Keratinocyte (primary cell): ENCODE data around the gene TNNT3. TPM values are rescaled to one million over a fixed set of nuclear protein-coding genes. Genes with fewer than 3 reads are reported as not detected.

ENCODE experiments used
- DNase-seq: peaks from one replicate; pipeline ENCODE4 v3.0.0-alpha.2; 2011; ENCODE audit warnings: low read depth, missing footprints, low spot score
- FAIRE-seq: peaks from 2 replicates; lab custom pipeline; 2011; peaks lifted over from hg19 to GRCh38; lab: Jason Lieb, UNC
- H2AFZ ChIP-seq: 2 replicates; pipeline ENCODE4 v1.6.0; 2012; ENCODE audit warnings: low read length, control low read depth, inconsistent platforms; ENCODE audit not compliant: control insufficient read depth
- H3K27ac ChIP-seq: 2 replicates; pipeline ENCODE4 v1.5.1; 2011; ENCODE audit warnings: low read length; ENCODE audit not compliant: control insufficient read depth, insufficient read depth
- H3K27me3 ChIP-seq: 3 replicates; pipeline ENCODE4 v1.6.0; 2011; ENCODE audit warnings: low read length; ENCODE audit not compliant: control insufficient read depth, insufficient read depth; ENCODE audit errors: extremely low read depth
- H3K36me3 ChIP-seq, 2 experiments: 2 replicates in 1 of 2; 3 replicates in 1 of 2; pipeline ENCODE4 v1.5.1; 2011; ENCODE audit warnings: low read length in 2 of 2, mild to moderate bottlenecking in 1 of 2; ENCODE audit not compliant: control insufficient read depth in 2 of 2, insufficient read depth in 2 of 2; ENCODE audit errors: extremely low read depth in 1 of 2
- H3K4me1 ChIP-seq: 3 replicates; pipeline ENCODE4 v1.5.1; 2011; ENCODE audit warnings: low read length; ENCODE audit not compliant: control insufficient read depth, insufficient read depth; ENCODE audit errors: extremely low read depth
- H3K4me2 ChIP-seq: 3 replicates; pipeline ENCODE4 v1.6.0; 2011; ENCODE audit warnings: low read depth, low read length; ENCODE audit not compliant: control insufficient read depth, insufficient read depth; ENCODE audit errors: extremely low read depth
- H3K4me3 ChIP-seq, 3 experiments: fragments of 200-600 bp in 1 of 3; sonication (generic) in 1 of 3; 2 replicates in 2 of 3; 3 replicates in 1 of 3; pipeline ENCODE4 v1.5.1; 2011 to 2016; ENCODE audit warnings: low read length in 3 of 3, mild to moderate bottlenecking in 3 of 3, control low read depth in 2 of 3, inconsistent platforms in 1 of 3, low read depth in 1 of 3, mixed read lengths in 1 of 3, mixed run types in 1 of 3, moderate library complexity in 1 of 3; ENCODE audit not compliant: control insufficient read depth in 2 of 3, insufficient read depth in 2 of 3; ENCODE audit errors: extremely low read depth in 1 of 3
- H3K79me2 ChIP-seq: 2 replicates; pipeline ENCODE4 v1.6.0; 2012; ENCODE audit warnings: low read length; ENCODE audit not compliant: control insufficient read depth, insufficient read depth
- H3K9ac ChIP-seq: 3 replicates; pipeline ENCODE4 v1.6.0; 2011; ENCODE audit warnings: low read length; ENCODE audit not compliant: control insufficient read depth, insufficient read depth; ENCODE audit errors: extremely low read depth
- H3K9me1 ChIP-seq: 3 replicates; pipeline ENCODE4 v1.6.0; 2011; ENCODE audit warnings: low read length; ENCODE audit not compliant: control insufficient read depth, insufficient read depth; ENCODE audit errors: extremely low read depth
- H3K9me3 ChIP-seq: 2 replicates; pipeline ENCODE4 v1.5.1; 2012; ENCODE audit warnings: low read depth, low read length; ENCODE audit not compliant: control insufficient read depth
- H4K20me1 ChIP-seq: 3 replicates; pipeline ENCODE4 v1.6.0; 2011; ENCODE audit warnings: low read length; ENCODE audit not compliant: control insufficient read depth, insufficient read depth; ENCODE audit errors: extremely low read depth
- EZH2 ChIP-seq: IDR thresholded peaks from one replicate; pipeline ENCODE4 v1.6.1; 2012; ENCODE audit warnings: inconsistent platforms, mild to moderate bottlenecking, low read length, moderate library complexity
- dilution Hi-C: fragments of 300-500 bp; cut with MboI; formaldehyde crosslinking; loops from one replicate; pipeline ENCODE4 v1.7.0; 2020; ENCODE audit warnings: low sequenced_read_pairs; ENCODE audit not compliant: extremely low pct_ligation_motif_present
- polyA plus RNA-seq, 5 experiments: library from polyadenylated mRNA; depleted of rRNA in 3 of 5; stranded (reverse) in 3 of 5; stranded (forward) in 1 of 5; unstranded in 1 of 5; fragments of >200 nt; gene quantifications; 1 replicate in 1 of 5; 2 replicates in 3 of 5; 3 replicates in 1 of 5; pipeline versions ENCODE4 v1.2.1 to v1.2.3, GENCODE V29; 2011 to 2012; ENCODE audit warnings: missing spikeins in 2 of 5, low read depth in 1 of 5, low replicate concordance in 1 of 5
- TF ChIP-seq, protein P1 (sequence below), 3 experiments: IDR thresholded peaks in 1 of 3; conservative IDR thresholded peaks in 1 of 3; optimal IDR thresholded peaks in 1 of 3; 2 replicates in 2 of 3; 3 replicates in 1 of 3; pipeline versions ENCODE3 to v1.5.1; 2011; ENCODE audit warnings: low read length in 3 of 3, mild to moderate bottlenecking in 3 of 3, moderate library complexity in 2 of 3, control low read depth in 1 of 3, inconsistent platforms in 1 of 3; ENCODE audit not compliant: insufficient read depth in 2 of 3; ENCODE audit errors: extremely low read depth in 1 of 3

TNNT3 gene
- polyA plus RNA-seq, 1 donor (not counting 4 experiments of a cell fraction or from before 2014, with no cell fraction given): 0.09 TPM

DNA sequence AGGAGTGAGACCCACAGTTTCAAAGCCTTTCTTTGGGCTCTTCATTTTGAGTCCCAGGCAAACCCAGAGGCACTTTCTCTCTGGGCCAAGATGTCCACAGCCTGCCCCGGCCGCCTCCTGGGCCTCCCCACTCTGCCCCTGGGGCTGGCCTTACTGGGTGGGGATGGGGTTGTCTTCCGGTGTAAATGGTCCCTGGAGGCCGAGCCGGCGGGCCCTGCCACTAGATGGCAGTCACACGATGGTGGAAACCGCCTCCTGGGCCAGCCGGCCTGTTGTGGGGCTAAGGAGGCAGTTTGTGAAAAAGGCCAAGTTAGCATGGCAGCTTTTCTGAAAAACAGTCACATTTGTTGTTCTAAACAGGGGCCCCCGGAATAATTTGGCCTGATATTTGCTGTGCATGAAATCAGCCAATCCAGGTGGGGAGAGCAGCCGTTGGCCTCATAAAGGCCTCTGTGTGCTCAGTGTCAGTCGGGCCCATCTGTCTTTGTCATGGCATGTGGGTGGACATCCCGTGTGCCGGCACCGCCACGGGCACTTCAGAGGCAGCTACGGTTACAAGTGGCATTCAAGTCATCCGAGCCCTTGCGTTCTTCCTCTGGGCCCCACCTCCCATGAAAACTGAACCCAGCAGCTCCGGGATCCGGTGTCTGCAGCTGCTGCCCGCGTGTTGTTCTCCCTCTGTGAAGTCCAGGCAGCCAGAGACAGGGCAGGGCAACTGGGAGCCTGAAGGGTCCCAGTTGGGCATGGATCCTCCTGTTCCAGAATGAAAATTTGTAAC is 34.2 kb downstream of the TNNT3 start:
- Histone ChIP-seq H2AFZ (no peak overlapping the region), H3K27me3 (no peaks in the 10 kb centered on the region), H3K9me3 (no peaks in the 10 kb centered on the region), H3K9me1 (no peaks in the 10 kb centered on the region), H3K27ac (no peak overlapping the region), H3K9ac (no peak overlapping the region), H3K79me2 (no peaks in the 10 kb centered on the region), H3K4me1 (no peaks in the 10 kb centered on the region), H3K4me2 (no peak overlapping the region), H4K20me1 (no peaks in the 10 kb centered on the region), H3K4me3 (no peak overlapping the region), H3K36me3 (no peaks in the 10 kb centered on the region)
- dilution Hi-C loops: no loop called here
- no peak for DNase-seq
- TF ChIP-seq, protein P1, sequence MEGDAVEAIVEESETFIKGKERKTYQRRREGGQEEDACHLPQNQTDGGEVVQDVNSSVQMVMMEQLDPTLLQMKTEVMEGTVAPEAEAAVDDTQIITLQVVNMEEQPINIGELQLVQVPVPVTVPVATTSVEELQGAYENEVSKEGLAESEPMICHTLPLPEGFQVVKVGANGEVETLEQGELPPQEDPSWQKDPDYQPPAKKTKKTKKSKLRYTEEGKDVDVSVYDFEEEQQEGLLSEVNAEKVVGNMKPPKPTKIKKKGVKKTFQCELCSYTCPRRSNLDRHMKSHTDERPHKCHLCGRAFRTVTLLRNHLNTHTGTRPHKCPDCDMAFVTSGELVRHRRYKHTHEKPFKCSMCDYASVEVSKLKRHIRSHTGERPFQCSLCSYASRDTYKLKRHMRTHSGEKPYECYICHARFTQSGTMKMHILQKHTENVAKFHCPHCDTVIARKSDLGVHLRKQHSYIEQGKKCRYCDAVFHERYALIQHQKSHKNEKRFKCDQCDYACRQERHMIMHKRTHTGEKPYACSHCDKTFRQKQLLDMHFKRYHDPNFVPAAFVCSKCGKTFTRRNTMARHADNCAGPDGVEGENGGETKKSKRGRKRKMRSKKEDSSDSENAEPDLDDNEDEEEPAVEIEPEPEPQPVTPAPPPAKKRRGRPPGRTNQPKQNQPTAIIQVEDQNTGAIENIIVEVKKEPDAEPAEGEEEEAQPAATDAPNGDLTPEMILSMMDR (optimal IDR thresholded peaks at IDR 0.05 in 1 of 3, IDR thresholded peaks at IDR 0.05 in 1 of 3, conservative IDR thresholded peaks at IDR 0.05 in 1 of 3; ENCODE audit: extremely low read depth in 1 of 3, insufficient read depth in 2 of 3, low read length in 3 of 3): no peak
- TF ChIP-seq EZH2: no peak
- FAIRE-seq: no peak

GRCh38 chr11:1958367-1958766 is 38.9 kb downstream of the TNNT3 start:
- dilution Hi-C loops: no loop called here
- no peaks in the 10 kb centered on the region for H3K9me1 ChIP-seq
- no peak overlapping the region for H3K4me2 ChIP-seq
- no peaks in the 10 kb centered on the region for H3K9me3 ChIP-seq
- H4K20me1 ChIP-seq: no peaks in the 10 kb centered on the region
- H3K36me3 ChIP-seq: no peaks in the 10 kb centered on the region
- no peaks in the 10 kb centered on the region for H3K4me1 ChIP-seq
- H3K79me2 ChIP-seq: no peaks in the 10 kb centered on the region
- no peak overlapping the region for H3K9ac ChIP-seq
- FAIRE-seq: no peak
- H2AFZ ChIP-seq: no peak overlapping the region
- H3K4me3 ChIP-seq: no peak overlapping the region
- no peak for DNase-seq
- TF ChIP-seq EZH2: no peak
- TF ChIP-seq, protein P1 (optimal IDR thresholded peaks at IDR 0.05 in 1 of 3, IDR thresholded peaks at IDR 0.05 in 1 of 3, conservative IDR thresholded peaks at IDR 0.05 in 1 of 3; ENCODE audit: extremely low read depth in 1 of 3, insufficient read depth in 2 of 3, low read length in 3 of 3): no peak
- no peak overlapping the region for H3K27ac ChIP-seq
- no peaks in the 10 kb centered on the region for H3K27me3 ChIP-seq
